ENCODE data around the gene HLA-DQB1.
"Not testable (repeated sequence)": the region's sequence is repeated elsewhere in the genome, so short reads cannot be mapped to it uniquely, and the experiment has no call there.

HLA-DQB1 gene

GRCh38 chr6:32666420-32667300, at the start of gene HLA-DQB1:
TSS of gene HLA-DQB1 (minus strand) at chr6:32666657. CDS start at chr6:32666607, 50 bp downstream.
- no peak for DNase-seq

- DNase-seq, result no peak
Observed at GRCh38 chr6:32713241-32713640, 46.8 kb upstream of the HLA-DQB1 start.

- DNase-seq, result no peak
Observed at GRCh38 chr6:32709625-32710024, 43.2 kb upstream of the HLA-DQB1 start.

- DNase-seq, result not testable (repeated sequence)
Observed at GRCh38 chr6:32705164-32705563, 38.7 kb upstream of the HLA-DQB1 start.

- no peak for DNase-seq
Observed at GRCh38 chr6:32703347-32703746, 36.9 kb upstream of the HLA-DQB1 start.

GRCh38 chr6:32700391-32701040, 34.1 kb upstream of the HLA-DQB1 start:
- DNase-seq, result peak; percentile 50

- no peak for DNase-seq
Observed at GRCh38 chr6:32697031-32697430, 30.6 kb upstream of the HLA-DQB1 start.

GRCh38 chr6:32692019-32692418, 25.6 kb upstream of the HLA-DQB1 start:
- DNase-seq, result no peak

GRCh38 chr6:32689531-32690501, 23.4 kb upstream of the HLA-DQB1 start:
- DNase-seq, result no peak

- no peak for DNase-seq
Observed at GRCh38 chr6:32685603-32686002, 19.1 kb upstream of the HLA-DQB1 start.

- DNase-seq, result no peak
Observed at GRCh38 chr6:32684246-32684645, 17.8 kb upstream of the HLA-DQB1 start.

- DNase-seq, result no peak
Observed at GRCh38 chr6:32680055-32680454, 13.6 kb upstream of the HLA-DQB1 start.

- DNase-seq, result no peak
Observed at GRCh38 chr6:32679492-32679891, 13.0 kb upstream of the HLA-DQB1 start.

GRCh38 chr6:32674123-32674522, 7.7 kb upstream of the HLA-DQB1 start:
- not testable (repeated sequence) for DNase-seq

GRCh38 chr6:32671908-32672307, 5.5 kb upstream of the HLA-DQB1 start:
- not testable (repeated sequence) for DNase-seq

- DNase-seq, result no peak
Observed at GRCh38 chr6:32669893-32670292, 3.4 kb upstream of the HLA-DQB1 start.

- DNase-seq, result no peak
Observed at GRCh38 chr6:32669240-32669639, 2.8 kb upstream of the HLA-DQB1 start.

- no peak for DNase-seq
Observed at GRCh38 chr6:32668226-32668747, 1.8 kb upstream of the HLA-DQB1 start.

- no peak for DNase-seq
Observed at GRCh38 chr6:32665661-32666060, 796 bp downstream of the HLA-DQB1 start.

GRCh38 chr6:32664827-32665362, 1.6 kb downstream of the HLA-DQB1 start:
- no peak for DNase-seq

GRCh38 chr6:32664354-32664753, 2.1 kb downstream of the HLA-DQB1 start:
- DNase-seq, result no peak

GRCh38 chr6:32662836-32663235, 3.6 kb downstream of the HLA-DQB1 start:
- DNase-seq, result no peak

All from fibroblast of skin of right quadriceps (primary cell).